ENCODE results near the gene ZNF451.

ZNF451 gene

DNA sequence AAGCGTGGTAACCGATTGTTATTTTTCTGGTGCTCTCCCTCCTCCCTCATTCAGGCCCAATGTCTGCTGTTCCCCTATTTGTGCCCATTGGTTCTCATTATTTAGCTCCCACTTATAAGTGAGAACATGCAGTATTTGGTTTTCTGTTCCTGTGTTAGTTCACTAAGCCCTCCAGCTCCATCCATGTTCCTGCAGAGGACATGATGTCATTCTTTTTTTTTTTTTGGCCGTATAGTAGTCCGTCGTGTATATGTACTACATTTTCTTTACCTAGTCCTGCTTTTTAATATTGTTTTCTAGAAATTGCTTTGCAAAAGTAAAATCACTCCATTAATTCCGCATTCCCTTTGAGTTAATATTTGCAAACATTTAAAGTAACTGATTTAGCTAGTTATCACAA, 23.1 kb downstream of the ZNF451 start:
- DNase-seq (ENCODE audit: low spot score) = no peak
- TF ChIP-seq CTCF (IDR thresholded peaks at IDR 0.05; ENCODE audit: borderline replicate concordance, control extremely low read depth, extremely low read depth, insufficient read depth, missing control alignments) = no peak
- in situ Hi-C loops (cut with MboI; ENCODE audit: low sequenced_read_pairs, unreplicated experiment) = no loop called here

DNA sequence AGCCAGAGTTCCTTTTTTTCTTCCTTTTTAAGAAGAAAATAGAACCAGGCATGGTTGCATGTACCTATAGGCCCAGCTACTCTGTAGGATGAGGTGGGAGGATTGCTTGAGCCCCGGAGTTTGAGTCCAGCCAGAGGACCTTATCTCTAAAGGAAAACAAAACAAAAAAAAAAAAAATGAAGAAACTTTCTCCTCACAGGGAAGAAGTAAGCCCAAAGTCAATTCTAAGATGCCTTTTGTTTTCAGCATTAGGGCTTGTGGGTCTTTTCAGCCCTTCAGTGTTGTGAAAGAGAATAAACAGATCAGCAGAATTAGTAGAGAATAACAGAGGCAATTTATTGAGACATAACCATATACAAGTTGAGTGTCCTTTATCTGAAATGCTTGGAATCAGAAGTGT, 26.8 kb downstream of the ZNF451 start:
- no peak for TF ChIP-seq CTCF (IDR thresholded peaks at IDR 0.05; ENCODE audit: borderline replicate concordance, control extremely low read depth, extremely low read depth, insufficient read depth, missing control alignments)
- DNase-seq (ENCODE audit: low spot score) = no peak
- in situ Hi-C loops (cut with MboI; ENCODE audit: low sequenced_read_pairs, unreplicated experiment) = no loop called here

DNA sequence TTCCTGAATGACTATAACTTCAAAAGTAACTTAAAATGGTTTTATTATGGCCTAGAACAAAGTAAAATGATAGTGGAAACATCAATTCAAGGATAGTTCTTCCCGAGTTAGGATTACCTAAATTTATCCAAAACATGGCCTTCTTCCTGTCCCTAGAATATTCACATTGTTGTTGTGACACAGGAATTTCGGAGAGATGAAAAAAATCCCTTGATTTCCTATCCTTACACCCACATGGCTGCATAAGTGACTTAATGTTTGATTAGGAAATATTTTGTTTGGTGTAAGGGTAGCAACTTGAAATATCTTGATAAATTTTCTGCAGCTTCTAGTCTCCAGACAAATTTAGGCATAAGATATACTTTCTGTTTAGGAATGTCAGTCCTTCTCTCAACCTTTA, 27.8 kb downstream of the ZNF451 start:
- in situ Hi-C loops (cut with MboI; ENCODE audit: low sequenced_read_pairs, unreplicated experiment) = no loop called here
- DNase-seq (ENCODE audit: low spot score) = no peak
- TF ChIP-seq CTCF (IDR thresholded peaks at IDR 0.05; ENCODE audit: borderline replicate concordance, control extremely low read depth, extremely low read depth, insufficient read depth, missing control alignments) = no peak

- in situ Hi-C loops (cut with MboI; ENCODE audit: low sequenced_read_pairs, unreplicated experiment) = no loop called here
- no peak for TF ChIP-seq CTCF (IDR thresholded peaks at IDR 0.05; ENCODE audit: borderline replicate concordance, control extremely low read depth, extremely low read depth, insufficient read depth, missing control alignments)
Observed at GRCh38 chr6:57123111-57123510, 33.1 kb downstream of the ZNF451 start.

DNA sequence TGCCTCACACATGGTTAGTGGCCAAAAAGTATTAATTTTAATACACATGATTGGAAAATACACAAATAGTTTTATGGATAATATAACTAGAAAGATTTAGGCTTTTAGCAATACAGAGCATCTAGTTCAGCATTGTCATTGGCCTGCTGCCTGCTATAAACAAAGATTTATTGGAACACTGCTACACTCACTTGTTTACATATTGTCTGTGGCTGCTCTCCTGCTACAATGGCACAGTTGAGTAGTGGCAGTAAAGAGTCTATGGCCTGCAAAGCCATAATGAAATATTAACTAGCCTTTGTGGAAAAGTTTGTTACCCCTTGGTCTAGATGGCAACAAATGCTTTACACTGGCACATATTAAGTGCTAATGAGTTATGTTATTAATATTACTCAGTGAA, 37.8 kb downstream of the ZNF451 start:
- in situ Hi-C loops (cut with MboI; ENCODE audit: low sequenced_read_pairs, unreplicated experiment) = no loop called here
- no peak for TF ChIP-seq CTCF (IDR thresholded peaks at IDR 0.05; ENCODE audit: borderline replicate concordance, control extremely low read depth, extremely low read depth, insufficient read depth, missing control alignments)
- no peak for DNase-seq (ENCODE audit: low spot score)

More at GRCh38 chr6:57123111-57123510, 33.1 kb downstream of the ZNF451 start:
- no peak for DNase-seq (ENCODE audit: low spot score)

DNA sequence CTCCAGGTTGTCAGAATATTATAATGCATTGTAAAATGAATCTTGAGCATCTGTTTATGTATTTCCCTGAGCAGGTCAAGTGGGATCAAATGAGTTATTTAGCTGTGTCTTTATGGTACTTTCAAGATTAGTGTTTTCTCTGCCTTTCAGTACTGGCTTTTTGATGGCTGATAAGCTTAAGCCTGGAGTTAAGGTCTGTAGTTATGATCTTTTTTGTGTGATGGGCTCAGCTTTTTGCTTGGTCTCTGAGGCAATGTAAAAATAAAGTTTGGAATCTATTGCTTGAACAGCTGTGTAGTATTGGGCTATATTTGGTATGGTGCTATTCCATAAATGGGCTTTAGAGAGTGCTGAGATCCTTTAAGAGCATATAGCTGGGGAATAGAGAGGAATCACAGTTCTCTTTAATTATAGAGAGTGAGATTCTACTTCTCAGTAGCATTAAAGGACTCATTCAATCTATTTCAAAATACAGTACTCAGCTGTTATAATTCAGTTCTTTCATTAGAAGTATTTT, 40.7 kb downstream of the ZNF451 start:
- in situ Hi-C loops (cut with MboI; ENCODE audit: low sequenced_read_pairs, unreplicated experiment) = no loop called here
- TF ChIP-seq CTCF (IDR thresholded peaks at IDR 0.05; ENCODE audit: borderline replicate concordance, control extremely low read depth, extremely low read depth, insufficient read depth, missing control alignments) = no peak
- no peak for DNase-seq (ENCODE audit: low spot score)

GRCh38 chr6:57134954-57135353, 45.0 kb downstream of the ZNF451 start:
- no peak for DNase-seq (ENCODE audit: low spot score)
- in situ Hi-C loops (cut with MboI; ENCODE audit: low sequenced_read_pairs, unreplicated experiment) = no loop called here
- no peak for TF ChIP-seq CTCF (IDR thresholded peaks at IDR 0.05; ENCODE audit: borderline replicate concordance, control extremely low read depth, extremely low read depth, insufficient read depth, missing control alignments)
